Epithelial cell of proximal tubule (primary cell): ENCODE results near the gene TMCC3. TPM values are rescaled to one million over a fixed set of nuclear protein-coding genes. Genes with fewer than 3 reads are reported as not detected.

ENCODE experiments used
- DNase-seq: peaks from one replicate; pipeline ENCODE4 v3.0.0-alpha.2; 2011; ENCODE audit warnings: low read depth
- H3K4me3 ChIP-seq: 2 replicates; pipeline ENCODE4 v1.5.1; 2011; ENCODE audit warnings: low read depth, mild to moderate bottlenecking, low read length
- total RNA-seq: library from RNA; depleted of rRNA; stranded (reverse); fragments of >200 nt; gene quantifications from 2 replicates; pipeline ENCODE4 v1.2.3, GENCODE V29; 2015
- TF ChIP-seq, protein P1 (sequence below): conservative IDR thresholded peaks from 2 replicates; pipeline ENCODE4 v1.5.1; 2012; ENCODE audit warnings: low read depth, mild to moderate bottlenecking, low read length

Gene TMCC3
- total RNA-seq, 1 donor from 2014 or later, result 11.8 TPM

DNA sequence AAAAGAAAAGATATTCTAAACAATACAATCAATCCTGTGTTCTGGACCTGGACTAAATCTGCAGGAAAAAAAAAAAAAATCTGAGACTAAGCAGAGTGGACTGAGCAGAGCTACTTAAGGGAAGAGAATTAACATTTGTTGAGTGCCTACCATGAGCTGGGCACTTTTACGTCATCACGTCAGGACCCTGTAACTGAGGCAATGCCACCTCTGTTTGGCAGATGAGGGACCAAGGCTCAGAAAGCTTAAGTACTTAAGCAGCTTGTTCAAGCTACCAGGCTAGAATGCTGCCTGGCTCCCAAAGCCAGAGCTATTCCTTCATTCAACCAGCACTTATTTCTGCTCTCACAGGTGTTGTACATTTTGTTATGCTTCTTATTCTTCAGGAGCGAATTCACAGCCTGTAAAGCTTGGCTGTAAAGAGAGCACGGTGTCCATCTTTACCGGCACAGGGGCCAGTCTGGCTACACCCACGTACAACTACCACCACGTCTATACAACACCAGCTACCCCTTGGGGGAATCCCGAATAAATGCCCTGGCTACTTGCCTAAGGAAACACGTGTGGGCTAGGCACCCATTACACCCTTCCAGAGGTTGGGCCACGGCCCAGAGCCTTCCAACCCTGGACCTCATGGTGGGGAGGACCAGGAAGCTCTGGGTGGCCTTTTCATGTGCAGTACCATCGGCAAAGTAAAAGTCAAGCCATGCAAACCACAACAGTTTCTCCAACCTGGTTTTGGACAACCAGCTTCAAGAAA lies 27.0 kb downstream of the TMCC3 start:
- DNase-seq, result no peak
- no peak overlapping the region for H3K4me3 ChIP-seq
- TF ChIP-seq, protein P1, sequence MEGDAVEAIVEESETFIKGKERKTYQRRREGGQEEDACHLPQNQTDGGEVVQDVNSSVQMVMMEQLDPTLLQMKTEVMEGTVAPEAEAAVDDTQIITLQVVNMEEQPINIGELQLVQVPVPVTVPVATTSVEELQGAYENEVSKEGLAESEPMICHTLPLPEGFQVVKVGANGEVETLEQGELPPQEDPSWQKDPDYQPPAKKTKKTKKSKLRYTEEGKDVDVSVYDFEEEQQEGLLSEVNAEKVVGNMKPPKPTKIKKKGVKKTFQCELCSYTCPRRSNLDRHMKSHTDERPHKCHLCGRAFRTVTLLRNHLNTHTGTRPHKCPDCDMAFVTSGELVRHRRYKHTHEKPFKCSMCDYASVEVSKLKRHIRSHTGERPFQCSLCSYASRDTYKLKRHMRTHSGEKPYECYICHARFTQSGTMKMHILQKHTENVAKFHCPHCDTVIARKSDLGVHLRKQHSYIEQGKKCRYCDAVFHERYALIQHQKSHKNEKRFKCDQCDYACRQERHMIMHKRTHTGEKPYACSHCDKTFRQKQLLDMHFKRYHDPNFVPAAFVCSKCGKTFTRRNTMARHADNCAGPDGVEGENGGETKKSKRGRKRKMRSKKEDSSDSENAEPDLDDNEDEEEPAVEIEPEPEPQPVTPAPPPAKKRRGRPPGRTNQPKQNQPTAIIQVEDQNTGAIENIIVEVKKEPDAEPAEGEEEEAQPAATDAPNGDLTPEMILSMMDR, result no peak

DNA sequence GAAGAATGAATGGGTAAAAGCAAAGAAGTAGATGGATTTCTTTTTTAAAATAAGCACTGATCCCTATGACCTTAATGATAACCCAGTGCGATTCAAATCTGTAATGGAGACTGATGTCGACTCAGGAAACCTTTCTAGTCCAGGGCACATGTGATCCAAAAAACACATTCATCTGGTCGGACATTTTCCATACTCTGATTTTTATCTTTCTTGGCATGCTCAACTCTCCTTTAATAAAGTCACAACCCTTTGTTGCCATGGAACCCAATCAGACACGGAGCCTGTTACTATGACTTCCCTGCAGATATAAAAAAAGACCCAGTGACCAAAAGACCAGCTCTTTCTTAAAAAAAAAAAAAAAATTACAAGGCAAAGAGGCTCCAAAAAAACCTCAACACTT lies 27.9 kb downstream of the TMCC3 start:
- TF ChIP-seq, protein P1, result no peak
- no peak for DNase-seq
- H3K4me3 ChIP-seq, result peak overlapping the region; percentile 53

DNA sequence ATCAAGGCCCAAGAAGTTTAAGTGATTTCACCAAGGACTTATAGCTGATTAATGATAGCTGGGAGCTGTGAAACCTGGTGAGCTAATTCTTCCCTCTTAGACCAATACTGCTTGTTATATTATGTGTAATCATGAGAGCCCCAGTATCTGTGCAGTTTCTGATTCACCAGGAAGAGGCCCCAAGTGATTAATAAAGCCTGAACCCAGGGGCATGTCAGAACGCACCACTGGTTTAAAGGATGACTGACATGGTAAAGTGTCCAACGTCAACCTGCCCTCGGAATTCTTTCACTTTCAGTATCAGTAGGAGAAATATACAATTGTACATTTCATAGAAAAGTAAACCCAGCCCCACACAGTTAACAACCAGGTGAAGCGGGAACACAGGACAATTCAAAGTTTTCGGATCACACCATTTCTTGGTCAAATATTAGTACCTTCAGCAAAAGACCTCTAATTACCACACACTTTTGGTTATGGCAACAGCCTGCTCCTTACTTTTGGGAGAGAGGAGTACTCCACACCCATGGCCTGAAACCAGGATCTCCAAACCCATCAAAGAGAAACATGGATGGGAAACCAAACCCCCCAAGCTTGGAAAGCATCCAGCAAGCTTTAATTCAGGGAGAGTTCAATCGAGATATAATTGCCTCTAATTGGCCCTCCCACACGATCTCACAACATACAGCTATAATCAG lies 28.5 kb downstream of the TMCC3 start:
- H3K4me3 ChIP-seq, result peak overlapping the region; percentile 53
- DNase-seq, result peak; percentile 81
- TF ChIP-seq, protein P1, result no peak

DNA sequence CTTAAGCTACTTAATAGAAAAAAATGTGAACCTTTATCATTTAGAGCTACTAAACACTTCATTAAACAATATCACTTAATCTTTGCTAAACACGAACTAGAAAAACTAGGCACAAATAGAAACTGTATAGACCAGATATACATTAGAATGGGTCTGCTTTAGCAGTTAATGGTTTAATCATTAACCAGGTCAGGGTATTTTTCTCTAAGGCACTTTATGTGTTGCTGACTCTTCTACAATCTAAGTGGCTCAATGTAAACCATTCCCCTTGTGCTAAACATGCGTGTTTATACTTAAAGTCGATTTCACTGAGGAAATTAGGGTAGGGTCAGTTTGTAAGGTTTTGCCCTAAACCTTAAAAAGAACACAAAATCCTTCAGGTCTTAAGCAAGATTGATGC lies 29.7 kb downstream of the TMCC3 start:
- H3K4me3 ChIP-seq, result no peak overlapping the region
- TF ChIP-seq, protein P1, result no peak
- no peak for DNase-seq

DNA sequence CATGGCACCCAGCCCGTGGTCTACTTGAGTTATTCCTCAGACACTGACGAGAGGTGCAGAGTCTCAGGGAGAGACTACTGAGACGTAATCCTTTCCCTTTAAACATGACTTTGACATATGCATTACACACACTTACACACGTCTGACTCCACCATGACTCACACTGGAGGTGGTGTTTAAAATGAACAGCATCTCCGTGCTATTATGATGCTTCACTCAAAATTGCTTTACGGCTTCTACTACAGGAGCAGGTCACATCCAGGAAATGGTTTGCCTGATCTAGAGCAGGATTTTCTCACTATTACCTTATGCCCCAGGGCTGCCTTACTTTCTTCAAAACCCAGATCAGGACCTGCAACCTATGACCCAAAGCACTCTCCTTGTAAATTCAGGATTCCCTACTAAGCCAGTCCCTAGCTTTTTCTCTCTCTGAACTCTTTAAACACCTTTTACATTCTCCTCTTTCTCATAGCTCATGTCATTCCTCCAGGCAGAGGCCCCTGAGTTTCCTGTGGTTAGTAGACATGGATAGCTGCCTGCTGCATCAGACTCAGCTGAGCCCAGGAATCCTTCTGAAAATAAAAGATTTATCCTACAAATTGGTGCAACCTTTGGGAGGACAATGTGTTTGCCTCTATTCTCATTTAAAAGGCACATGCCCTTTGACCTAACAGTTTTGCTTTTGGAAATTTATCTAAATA lies 31.2 kb downstream of the TMCC3 start:
- H3K4me3 ChIP-seq, result no peak overlapping the region
- TF ChIP-seq, protein P1, result no peak
- DNase-seq, result no peak

DNA sequence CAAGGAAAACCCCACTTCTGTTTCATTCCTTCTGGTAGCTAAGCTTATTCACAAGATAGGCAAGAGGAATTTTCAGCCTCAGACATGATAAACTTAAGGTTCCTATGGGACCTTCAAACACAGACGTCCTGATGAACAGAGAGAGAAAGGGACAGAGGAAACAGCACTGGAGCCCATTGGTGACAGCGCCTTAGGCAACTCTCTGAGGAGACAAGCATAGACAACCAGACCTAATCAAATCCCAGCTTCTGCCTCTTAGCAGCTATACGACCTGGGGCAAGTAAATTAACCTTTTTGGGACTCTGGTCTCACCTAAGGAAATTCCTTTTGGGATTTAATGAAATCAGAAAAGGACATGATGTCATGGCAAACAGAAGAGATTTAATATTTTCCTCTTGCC lies 33.3 kb downstream of the TMCC3 start:
- TF ChIP-seq, protein P1, result no peak
- DNase-seq, result no peak

More for the DNA sequence above, 33.3 kb downstream of the TMCC3 start:
- no peak overlapping the region for H3K4me3 ChIP-seq
